Esophagus squamous epithelium (tissue), 5 donors: ENCODE results near the gene PCCA. TPM values are rescaled to one million over a fixed set of nuclear protein-coding genes. Genes with fewer than 3 reads are reported as not detected.

ENCODE experiments used
- DNase-seq: peaks from one replicate; lab custom pipeline; 2025; lab: John Stamatoyannopoulos, UW
- H3K27ac ChIP-seq, 4 donors: fragments of 200-600 bp; sonication (generic); one replicate each; pipeline ENCODE4 v1.5.1; 2016 to 2019; ENCODE audit warnings: mild to moderate bottlenecking in 1 of 4
- H3K27me3 ChIP-seq, 4 donors: fragments of 200-600 bp; sonication (generic); 1 replicate in 3 of 4; 2 replicates in 1 of 4; pipeline versions ENCODE4 v1.5.1 to v1.6.0; 2017 to 2021; ENCODE audit warnings: antibody characterized with exemption in 1 of 4
- H3K36me3 ChIP-seq, 3 donors: fragments of 200-600 bp; sonication (generic); one replicate each; pipeline ENCODE4 v1.5.1; 2016 to 2019
- H3K4me1 ChIP-seq, 3 donors: fragments of 200-600 bp; sonication (generic); one replicate each; pipeline ENCODE4 v1.5.1; 2017 to 2019
- H3K4me3 ChIP-seq, 4 donors: fragments of 200-600 bp; sonication (generic); 1 replicate in 3 of 4; 2 replicates in 1 of 4; pipeline ENCODE4 v1.5.1; 2016 to 2019; ENCODE audit warnings: mild to moderate bottlenecking in 2 of 4, moderate library complexity in 1 of 4
- H3K9me3 ChIP-seq, 3 donors: fragments of 200-600 bp; sonication (generic); one replicate each; pipeline ENCODE4 v1.5.1; 2016 to 2019
- CTCF ChIP-seq, 6 experiments: fragments of 450-650 bp in 4 of 6; fragments of 200-600 bp in 2 of 6; sonication (generic) in 2 of 6; IDR thresholded peaks; one replicate each; pipeline ENCODE4 v1.5.1; 2016 to 2019; ENCODE audit warnings: antibody characterized with exemption in 6 of 6, mild to moderate bottlenecking in 4 of 6, moderate library complexity in 4 of 6
- POLR2A ChIP-seq, 4 donors: fragments of 450-650 bp; IDR thresholded peaks; one replicate each; pipeline ENCODE4 v1.6.1; 2017; ENCODE audit warnings: antibody characterized with exemption in 4 of 4, mild to moderate bottlenecking in 4 of 4, moderate library complexity in 3 of 4
- WGBS, 2 donors: methylation state at CpG; one replicate each; pipeline ENCODE4 v1.1.5; 2018; 5-methylcytosine and 5-hydroxymethylcytosine counted together
- intact Hi-C: fragments of 100-400 bp; cut with DNase I; formaldehyde crosslinking; loops from one replicate; pipeline ENCODE4 v1.15.0; 2022
- total RNA-seq, 4 donors: library from RNA; depleted of rRNA; stranded (reverse); fragments of >200 nt; gene quantifications; one replicate each; pipeline ENCODE4 v1.1.0, GENCODE V29; 2016
- donor health status: DM: yes; HTN: yes; CAD: no.

Gene PCCA
- total RNA-seq, 4 donors from 2014 or later: 21.5 to 46.5 (median 30.2) TPM

- intact Hi-C loops: no loop called here
- H3K36me3 ChIP-seq: no peaks in the 10 kb centered on the region
- H3K9me3 ChIP-seq: no peaks in the 10 kb centered on the region
- H3K27ac ChIP-seq: no peak overlapping the region
- no peaks in the 10 kb centered on the region for H3K27me3 ChIP-seq
- TF ChIP-seq CTCF (IDR thresholded peaks at IDR 0.05): no peak
- TF ChIP-seq POLR2A (IDR thresholded peaks at IDR 0.05): no peak
- H3K4me1 ChIP-seq: no peaks in the 10 kb centered on the region
- H3K4me3 ChIP-seq: no peak overlapping the region
- DNase-seq: no peak
- 73 to 75% methylated on average over 3 of the region's 3 CpGs for WGBS, 2 donors
Measured at GRCh38 chr13:100300243-100300642, 211.3 kb downstream of the PCCA start.

GRCh38 chr13:100300708-100301107 is 211.8 kb downstream of the PCCA start:
- no peak for DNase-seq
- intact Hi-C loops: no loop called here
- Histone ChIP-seq H3K4me3 (no peak overlapping the region), H3K27ac (no peak overlapping the region), H3K36me3 (no peaks in the 10 kb centered on the region), H3K4me1 (no peaks in the 10 kb centered on the region), H3K27me3 (no peaks in the 10 kb centered on the region), H3K9me3 (no peaks in the 10 kb centered on the region)
- TF ChIP-seq POLR2A (IDR thresholded peaks at IDR 0.05): no peak
- TF ChIP-seq CTCF (IDR thresholded peaks at IDR 0.05): no peak
- WGBS, 2 donors: 84 to 85% methylated on average over 4 of the region's 4 CpGs

- 71 to 78% methylated on average over 5 of the region's 5 CpGs for WGBS, 2 donors
- Histone ChIP-seq H3K27me3 (no peaks in the 10 kb centered on the region), H3K27ac (no peak overlapping the region), H3K9me3 (no peaks in the 10 kb centered on the region), H3K36me3 (no peaks in the 10 kb centered on the region), H3K4me3 (no peak overlapping the region), H3K4me1 (no peaks in the 10 kb centered on the region)
- TF ChIP-seq POLR2A (IDR thresholded peaks at IDR 0.05): no peak
- TF ChIP-seq CTCF (IDR thresholded peaks at IDR 0.05): no peak
- intact Hi-C loops: no loop called here
- DNase-seq: no peak
Measured at GRCh38 chr13:100301418-100301817, 212.5 kb downstream of the PCCA start.

GRCh38 chr13:100302391-100302790 is 213.5 kb downstream of the PCCA start:
- no peak overlapping the region for H3K4me3 ChIP-seq
- TF ChIP-seq POLR2A (IDR thresholded peaks at IDR 0.05): no peak
- no peak for TF ChIP-seq CTCF (IDR thresholded peaks at IDR 0.05)
- no peak overlapping the region for H3K27ac ChIP-seq
- intact Hi-C loops: no loop called here
- H3K27me3 ChIP-seq: no peaks in the 10 kb centered on the region
- H3K36me3 ChIP-seq: peaks cover 0 to 3% (median 0%) of the 10 kb centered on the region in 3 donors
- 92 to 94% methylated on average over 2 of the region's 2 CpGs for WGBS, 2 donors
- DNase-seq: no peak
- H3K9me3 ChIP-seq: no peaks in the 10 kb centered on the region
- no peaks in the 10 kb centered on the region for H3K4me1 ChIP-seq

GRCh38 chr13:100304229-100304628 is 215.3 kb downstream of the PCCA start:
- intact Hi-C loops: no loop called here
- WGBS, 2 donors: 85 to 95% methylated on average over 2 of the region's 2 CpGs
- Histone ChIP-seq H3K4me3 (no peak overlapping the region), H3K27me3 (no peaks in the 10 kb centered on the region), H3K4me1 (no peaks in the 10 kb centered on the region), H3K27ac (no peak overlapping the region), H3K36me3 (peaks cover 0 to 19% (median 0%) of the 10 kb centered on the region in 3 donors), H3K9me3 (no peaks in the 10 kb centered on the region)
- TF ChIP-seq CTCF (IDR thresholded peaks at IDR 0.05) (no peak), POLR2A (IDR thresholded peaks at IDR 0.05) (no peak)
- DNase-seq: no peak
